ENCODE data around the gene CACNG7.

CACNG7 gene

GRCh38 chr19:53983457-53984289 is 74.6 kb downstream of the CACNG7 start:
- DNase-seq = no peak

GRCh38 chr19:53985863-53986262 is 76.8 kb downstream of the CACNG7 start:
- no peak for DNase-seq

GRCh38 chr19:53988981-53989380 is 79.9 kb downstream of the CACNG7 start:
- no peak for DNase-seq

- no peak for DNase-seq
Measured at GRCh38 chr19:53989600-53990533, 80.8 kb downstream of the CACNG7 start.

GRCh38 chr19:53991224-53992113 is 82.4 kb downstream of the CACNG7 start, which contains the start of gene CACNG6:
Gene CACNG6 (plus strand): TSS chr19:53991637. CDS start chr19:53992878, 1,241 bp downstream.
- no peak for DNase-seq

- no peak for DNase-seq
Measured at GRCh38 chr19:53992211-53992610, 83.1 kb downstream of the CACNG7 start.

- no peak for DNase-seq
Measured at GRCh38 chr19:53992815-53993214, 83.7 kb downstream of the CACNG7 start.

GRCh38 chr19:53993448-53993847 is 84.4 kb downstream of the CACNG7 start:
- DNase-seq = no peak

All from stimulated activated CD4-positive, alpha-beta T cell treated with anti-CD3 and anti-CD28 coated beads, Interleukin-1b, Interleukin-23, amount 100 ng/mL, for 48 hours (primary cell).